NCI-H2107 (cell line): Measurements from ENCODE around the gene PWP2.
"Not testable (repeated sequence)": the region's sequence is repeated elsewhere in the genome, so short reads cannot be mapped to it uniquely, and the experiment has no call there.

Experiments used
- DNase-seq: peaks from one replicate; lab custom pipeline; 2025; lab: John Stamatoyannopoulos, UW

The PWP2 gene

DNA sequence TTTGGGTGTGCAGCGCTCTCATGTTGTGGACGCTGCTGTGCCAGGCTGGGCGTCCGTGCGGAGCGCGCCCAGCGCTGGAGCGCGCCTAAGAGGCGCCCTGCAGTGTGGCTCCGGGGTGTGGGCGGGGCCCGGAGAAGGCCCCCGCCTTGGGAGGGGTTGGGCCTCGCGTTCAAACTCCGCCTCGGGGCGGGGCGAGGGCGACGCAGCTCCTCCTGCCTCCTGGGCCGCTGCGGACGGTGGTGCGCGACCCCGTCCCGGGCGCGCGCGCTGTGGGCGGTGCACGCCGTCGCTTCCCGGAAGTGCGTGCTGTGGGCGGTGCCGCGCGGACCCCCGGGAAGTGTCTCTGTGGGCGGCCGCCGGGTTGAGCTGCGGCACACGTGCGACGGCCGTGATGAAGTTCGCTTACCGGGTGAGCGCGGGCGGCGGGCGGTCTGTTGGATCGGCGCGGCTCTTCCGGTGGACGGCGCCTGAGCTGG is at the start of gene PWP2:
TSS of gene PWP2 (plus strand) at position 374 of the 476 bp plus-strand sequence. CDS start at position 392, 18 bp downstream.
- not testable (repeated sequence) for DNase-seq

DNA sequence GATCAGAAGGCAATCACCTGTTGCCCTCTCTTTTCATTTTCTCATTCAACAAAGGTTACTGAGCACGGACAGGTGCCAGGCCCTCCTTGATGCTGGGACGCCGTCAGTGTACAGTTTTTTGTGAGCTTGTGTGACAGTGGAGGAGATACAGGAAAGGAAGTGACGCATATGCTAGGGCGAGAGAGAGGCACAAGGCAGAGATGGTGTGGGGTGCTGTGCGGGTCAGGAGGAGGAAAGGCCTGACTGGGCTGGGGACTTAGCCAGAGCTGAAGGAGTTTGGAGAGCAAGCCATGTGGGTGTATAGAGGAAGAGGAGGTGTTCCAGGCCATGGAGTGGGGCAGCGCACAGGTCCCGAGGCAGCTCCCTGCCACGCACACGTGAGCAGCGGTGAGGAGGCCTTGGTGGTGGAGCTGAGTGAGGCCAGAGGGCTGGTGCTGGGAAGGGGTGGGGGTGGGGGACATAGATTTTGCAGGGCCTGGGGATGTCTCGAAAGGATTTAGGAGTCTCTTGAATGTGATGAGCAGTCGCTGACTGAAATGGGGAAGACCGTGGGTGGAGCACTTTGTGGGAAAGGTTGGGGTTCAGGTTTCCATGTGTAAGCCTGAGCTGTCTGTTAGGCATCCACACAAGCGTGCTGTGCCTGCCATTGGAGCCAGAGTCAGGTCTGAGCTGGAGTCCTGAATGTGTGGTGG is 49.1 kb upstream of the PWP2 start:
- DNase-seq = no peak

DNA sequence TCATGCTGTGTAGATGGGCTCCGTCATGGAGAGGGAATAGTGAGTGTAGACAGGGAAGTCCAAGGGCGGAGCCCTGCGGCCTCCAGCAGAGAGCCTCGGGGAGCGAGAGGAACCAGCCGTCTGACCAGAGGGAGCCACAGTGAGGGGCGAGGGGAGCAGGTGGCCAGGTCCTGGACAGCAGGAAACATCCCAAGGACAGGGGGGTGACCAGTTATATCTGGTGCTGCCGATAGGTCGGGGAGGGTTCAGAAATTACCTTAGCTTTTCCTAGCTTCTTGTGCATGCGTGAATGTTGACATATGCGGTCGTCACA is 48.6 kb upstream of the PWP2 start:
- no peak for DNase-seq

DNA sequence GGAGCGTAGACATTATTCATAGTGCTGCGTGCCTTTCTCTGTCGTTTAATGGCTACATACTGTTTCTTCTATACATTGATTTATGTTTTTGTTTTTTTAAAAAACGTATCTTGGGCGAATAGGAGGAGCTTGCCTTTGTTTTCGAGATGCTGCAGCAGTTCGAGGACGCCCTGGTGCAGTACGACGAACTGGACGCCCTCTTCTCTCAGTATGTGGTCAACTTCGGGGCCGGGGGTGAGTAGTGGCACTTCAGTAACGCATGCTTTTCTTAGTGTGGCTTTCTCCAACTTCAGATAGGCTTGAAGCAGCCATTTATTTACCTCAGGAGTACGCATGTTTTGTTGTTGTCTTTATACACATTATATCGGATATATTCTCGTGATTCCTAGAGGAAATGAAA is 48.2 kb upstream of the PWP2 start:
- DNase-seq = no peak

DNA sequence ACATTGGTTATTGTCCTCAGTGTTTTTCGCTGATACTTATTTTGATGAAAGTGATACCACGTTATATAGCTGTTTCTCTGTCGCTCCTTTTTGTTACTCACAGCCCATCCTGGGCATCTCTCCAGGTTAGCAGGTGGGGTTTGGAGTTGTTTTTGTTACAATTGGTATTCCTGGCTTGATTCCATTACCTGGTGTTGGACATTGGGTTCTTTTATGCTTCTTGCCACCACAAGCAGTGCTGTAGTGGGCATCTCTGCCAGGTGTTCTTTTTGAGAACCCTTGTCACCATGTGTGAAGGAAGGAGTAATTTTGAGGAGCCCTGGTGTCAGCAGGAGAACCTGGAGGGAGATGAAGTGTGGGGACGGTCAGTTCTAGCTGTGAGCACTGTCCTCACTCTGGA is 47.5 kb upstream of the PWP2 start:
- no peak for DNase-seq

DNA sequence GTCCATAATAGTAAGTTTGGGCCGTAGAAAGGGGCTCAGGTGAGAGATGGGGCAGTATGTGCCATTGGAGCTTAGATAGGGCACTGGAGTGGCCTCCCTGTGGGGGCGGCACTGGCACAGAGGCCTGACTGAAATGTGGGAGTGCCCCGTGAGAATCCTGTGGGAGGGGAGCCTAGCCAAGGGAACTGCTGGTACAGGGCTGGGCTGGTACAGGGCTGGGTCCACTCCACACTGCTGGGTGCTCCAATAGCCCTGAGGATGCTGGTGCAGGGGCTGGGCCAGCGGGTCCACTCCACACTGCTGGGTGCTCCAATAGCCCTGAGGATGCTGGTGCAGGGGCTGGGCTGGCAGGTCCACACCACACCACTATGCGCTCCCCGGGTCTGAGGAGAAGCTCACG is 44.8 kb upstream of the PWP2 start:
- DNase-seq = no peak

DNA sequence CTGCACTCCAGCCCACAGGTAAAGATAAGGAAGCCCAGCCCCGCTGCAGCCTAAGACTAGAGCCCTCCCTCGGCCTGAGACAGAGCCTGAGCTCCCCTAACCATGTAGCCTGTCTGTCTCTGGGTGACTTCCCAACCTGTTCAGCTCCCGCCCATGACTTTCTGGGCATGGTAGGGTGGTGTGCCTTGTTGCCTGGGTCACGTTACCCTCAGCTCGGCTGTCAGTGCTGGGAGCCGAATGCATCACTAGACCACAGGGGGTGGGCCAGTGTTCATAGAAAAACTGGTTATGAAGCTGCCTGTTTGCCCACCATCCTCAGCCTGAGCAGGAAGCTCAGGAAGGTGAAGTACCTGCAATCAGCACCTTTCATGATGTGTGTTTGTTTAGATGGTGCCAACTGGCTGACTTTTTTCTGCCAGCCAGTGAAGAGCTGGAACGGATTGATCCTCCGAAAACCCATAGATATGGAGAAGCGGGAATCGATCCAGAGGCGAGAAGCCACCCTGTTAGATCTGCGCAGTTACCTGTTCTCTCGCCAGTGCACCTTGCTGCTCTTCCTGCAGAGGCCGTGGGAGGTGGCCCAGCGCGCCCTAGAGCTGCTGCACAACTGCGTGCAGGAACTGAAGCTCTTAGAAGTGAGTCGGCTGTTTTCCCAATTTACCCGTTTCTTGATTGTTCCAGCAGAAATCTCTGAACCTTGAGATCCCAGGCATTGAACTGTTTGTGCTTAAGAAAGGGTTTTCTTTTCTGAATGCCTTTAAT is 43.9 kb upstream of the PWP2 start:
- DNase-seq = no peak

DNA sequence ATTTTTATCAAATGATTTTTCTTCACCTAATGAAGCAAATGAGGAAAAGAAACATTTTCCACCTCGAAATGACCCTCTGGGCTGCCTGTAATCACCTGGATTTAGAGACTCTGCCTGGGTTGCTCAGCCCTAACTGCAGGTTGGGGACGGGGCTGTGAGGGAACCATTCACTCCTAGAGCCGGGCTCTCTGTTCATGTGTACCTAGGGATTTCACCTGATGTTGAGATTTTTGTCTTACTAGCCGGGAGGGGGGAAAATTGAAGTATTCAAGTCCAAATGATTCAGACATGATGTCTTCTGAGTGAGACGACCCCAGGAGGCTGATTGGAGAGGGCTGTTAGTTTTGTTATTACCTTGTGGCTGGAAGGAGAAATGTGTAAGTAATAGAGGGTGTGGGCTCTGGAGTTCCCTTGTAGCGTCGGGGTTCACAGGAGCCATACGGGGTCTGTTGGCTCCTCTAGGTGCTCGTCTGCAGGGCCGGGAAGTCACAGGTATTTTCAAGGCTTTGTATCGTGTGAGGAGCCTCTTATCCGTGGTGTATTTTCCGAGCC is 42.3 kb upstream of the PWP2 start:
- no peak for DNase-seq

DNA sequence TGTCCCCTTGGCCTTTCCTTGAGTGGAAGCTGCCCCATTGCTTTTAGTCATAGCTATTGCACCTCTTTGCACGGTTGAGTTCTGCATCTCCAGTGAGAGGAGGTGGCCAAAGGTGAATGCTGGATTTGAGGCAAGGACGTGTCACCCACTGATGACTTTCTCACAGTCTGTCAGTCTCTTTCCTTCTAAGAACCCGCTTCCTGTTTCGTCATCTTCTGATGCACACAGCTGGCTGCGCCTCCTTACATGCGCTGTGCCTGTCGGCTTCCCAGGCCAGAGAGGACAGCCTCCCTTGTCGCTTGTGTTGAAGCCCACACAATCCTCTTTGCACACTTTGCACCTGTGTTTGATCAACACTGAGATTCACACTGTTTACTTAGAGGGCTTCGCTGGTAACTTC is 41.8 kb upstream of the PWP2 start:
- DNase-seq = no peak

DNA sequence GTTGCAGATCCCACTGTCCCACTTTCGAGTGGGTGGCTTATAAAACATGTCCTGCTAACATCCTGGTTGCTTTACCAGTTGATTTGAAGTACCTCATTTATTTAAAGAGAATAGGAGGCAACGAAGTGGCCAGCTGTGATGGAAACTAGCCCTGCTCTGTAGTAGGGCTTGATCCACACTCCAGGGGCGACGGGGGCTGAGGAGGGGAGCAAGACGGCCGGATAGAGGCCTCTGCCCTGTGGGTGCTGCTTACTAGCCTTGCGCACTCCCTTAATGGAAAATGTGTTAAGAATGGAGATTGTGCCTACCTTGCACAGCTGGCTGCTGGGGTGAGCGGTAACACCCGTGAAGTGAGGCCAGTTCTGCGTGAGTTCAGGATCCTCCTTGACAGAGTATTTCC is 41.1 kb upstream of the PWP2 start:
- DNase-seq = no peak

DNA sequence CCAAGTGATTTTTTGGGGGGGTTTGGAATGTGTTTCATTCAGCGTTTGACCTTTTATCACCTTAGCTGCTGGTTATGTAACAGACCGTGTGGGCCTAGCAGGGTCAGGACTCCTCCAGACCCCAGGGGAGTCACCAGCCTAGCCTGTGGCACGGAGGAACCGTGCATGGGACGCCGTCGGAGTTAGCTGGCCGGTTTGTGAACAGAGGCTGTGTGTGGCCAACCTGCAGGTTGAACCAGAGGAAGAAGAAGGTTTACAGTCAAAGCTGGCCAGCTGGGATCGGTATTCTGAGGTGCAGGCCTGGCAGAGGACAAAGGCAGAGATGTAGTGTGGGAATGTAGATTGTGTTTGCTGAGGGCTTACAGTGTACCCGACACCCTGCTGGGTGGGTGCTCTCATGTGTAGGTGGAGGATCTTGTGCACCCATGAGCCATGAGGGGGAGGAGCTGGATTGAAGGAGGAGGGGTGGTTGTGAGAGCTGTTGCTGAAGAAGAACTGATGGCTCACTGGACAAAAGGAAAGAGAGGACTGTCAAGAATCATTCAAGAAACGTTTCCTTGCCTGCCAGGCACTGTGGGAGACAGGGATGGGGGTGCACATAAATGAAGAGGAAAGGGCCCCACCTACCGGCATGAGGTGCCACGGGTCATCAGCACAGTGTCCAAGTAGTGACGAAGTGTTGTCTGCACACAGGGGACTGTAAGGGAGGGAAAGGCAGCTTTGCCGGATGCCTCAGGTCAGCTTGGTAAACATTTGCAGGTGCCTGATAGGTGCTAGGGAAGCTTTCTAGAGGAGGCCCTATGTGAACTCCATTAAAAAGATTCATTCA is 40.0 kb upstream of the PWP2 start:
- no peak for DNase-seq

DNA sequence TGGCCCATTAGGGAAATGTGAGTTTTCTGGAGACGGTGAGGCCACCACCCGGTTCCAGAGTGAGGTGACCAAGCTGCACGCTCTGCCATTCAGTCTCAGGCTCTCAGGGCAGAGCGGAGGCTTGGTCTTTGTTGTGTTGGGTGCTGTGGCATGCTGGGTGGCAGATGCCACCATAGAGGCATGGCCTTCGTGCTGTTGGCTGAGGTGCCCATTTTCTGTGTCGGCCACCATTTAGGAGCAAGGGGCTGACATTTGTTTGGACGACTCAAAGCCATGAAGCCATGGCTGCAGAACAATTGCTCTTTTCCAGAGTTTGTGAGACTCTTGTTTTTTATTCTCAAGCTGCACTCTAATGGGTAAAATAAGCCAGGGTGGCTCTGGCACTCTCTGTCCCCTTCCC is 36.8 kb upstream of the PWP2 start:
- no peak for DNase-seq

DNA sequence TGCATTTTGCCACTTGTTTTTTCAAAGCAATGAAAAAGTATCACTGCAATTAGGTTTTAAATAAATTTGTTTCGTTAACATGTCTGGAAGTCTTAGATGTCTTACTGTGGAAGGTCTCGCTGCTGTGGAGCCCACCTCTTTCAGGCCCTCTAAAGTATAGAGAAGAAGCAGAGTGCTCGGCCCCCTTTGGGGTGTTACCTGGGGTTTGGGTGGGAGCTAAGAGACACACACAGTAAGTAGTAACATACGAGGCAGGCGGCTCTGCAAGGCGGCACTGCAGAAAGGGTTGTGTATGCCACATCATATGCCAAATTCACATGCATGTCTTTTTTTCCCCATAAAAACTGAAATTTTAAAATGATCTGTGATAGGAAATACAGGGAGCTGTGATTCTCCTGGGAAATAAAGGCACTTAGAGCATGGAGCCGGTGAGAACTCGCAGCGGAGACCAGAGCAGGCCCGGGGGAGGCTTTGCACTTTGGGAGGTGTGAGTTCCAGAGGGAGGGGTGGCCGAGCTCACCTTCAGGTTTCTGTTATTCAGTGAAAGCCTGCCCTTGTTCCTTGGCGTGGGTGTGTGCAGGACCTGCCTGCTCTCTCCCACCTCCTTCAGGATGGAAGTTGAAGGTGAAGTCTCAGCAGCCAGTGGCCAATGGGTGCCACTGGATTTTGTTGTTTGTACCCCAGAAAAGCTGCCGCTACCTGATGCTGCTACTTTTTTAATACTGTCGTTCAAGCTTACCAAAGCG is 35.7 kb upstream of the PWP2 start:
- DNase-seq = no peak

DNA sequence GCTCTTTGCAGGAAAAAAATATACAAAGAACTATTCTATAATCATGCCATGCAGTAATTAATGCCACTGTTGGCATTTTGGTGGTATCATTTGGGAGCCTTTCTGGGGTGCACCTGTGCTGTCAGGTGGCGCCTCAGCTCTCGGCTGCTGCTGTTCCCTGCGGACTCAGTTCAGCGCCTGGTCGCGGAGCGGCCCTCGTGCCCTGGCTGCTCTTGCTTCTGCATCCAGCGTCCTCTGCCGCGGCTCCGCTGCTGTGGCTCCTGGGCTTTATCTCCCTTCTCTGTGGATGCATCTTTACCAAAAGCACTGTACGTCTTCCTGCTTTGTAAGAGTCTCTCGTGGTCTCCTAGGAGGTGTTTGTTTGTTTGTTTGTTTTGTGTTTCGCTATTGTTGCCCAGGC is 35.1 kb upstream of the PWP2 start:
- DNase-seq = no peak

DNA sequence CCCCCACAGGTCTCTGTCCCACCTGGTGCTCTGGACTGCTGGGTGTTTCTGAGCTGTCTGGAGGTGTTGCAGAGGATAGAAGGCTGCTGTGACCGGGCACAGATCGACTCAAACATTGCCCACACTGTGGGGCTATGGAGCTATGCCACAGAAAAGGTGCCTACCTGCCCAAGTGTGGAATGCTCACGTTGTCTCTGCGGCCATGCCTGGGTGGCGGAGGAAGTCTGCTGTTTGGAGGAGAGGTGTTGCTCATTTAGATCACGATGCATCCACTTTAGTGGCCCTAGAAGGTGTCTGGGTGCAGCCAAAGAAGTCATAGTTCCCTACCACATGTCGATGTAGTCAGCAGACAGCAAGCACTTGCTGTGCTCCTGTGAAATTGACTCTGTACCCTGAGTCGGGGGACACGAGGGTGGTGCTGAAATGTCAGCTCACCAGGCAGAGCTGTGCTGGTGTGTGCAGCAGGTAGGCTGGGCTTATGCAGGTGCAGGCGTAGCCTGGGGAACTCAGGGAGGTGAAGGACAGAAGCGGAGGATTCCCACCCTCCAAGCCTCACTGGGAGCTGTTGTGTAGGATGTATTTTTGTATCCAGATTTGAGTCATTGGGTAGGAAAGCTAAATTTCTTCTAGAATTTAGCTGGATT is 32.8 kb upstream of the PWP2 start:
- DNase-seq = no peak

DNA sequence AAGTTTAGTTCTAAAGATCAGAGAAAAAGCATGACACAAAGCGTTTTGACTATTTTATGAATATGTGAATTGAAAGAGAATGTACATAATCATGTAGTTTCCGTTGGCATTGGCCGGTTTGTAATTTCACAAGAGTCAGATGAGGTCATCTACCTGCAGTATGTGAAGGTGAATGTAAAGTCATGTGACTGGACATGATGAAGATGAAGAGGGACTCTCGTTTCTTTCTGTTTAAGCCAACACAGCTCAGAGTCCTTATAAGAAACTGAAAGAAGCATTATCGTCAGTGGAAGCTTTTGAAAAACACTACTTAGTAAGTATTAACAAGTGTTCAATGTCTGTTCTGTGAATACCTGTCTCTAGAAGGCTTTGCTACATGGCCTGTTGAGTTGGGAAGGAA is 30.9 kb upstream of the PWP2 start:
- no peak for DNase-seq

DNA sequence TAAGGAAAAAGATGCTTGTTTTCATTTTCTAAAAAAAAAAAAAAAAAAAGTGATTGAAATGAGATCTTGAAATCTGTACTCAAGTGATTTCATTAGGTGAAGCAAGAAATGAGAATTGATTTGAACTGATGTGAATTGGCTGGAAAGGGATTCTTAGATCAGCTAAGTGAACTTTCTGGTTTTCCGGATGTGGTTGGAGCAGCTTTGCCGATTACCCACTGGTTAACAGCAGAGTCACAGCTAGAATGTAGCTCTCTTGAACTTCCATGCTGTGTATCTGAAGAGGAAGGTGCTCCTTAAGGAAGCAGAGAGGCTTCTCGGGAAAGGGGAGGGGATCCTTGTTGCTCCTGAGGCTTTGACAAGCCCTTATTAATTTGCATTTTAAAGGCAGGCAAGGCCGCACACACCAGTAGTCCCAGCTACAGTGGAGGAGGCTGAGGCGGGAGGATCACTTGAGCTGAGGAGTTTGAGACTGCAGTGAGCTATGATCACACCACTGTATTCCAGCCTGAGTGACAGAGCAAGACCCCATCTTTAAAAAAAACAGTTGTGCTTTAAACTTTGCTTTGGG is 28.7 kb upstream of the PWP2 start:
- DNase-seq = no peak

DNA sequence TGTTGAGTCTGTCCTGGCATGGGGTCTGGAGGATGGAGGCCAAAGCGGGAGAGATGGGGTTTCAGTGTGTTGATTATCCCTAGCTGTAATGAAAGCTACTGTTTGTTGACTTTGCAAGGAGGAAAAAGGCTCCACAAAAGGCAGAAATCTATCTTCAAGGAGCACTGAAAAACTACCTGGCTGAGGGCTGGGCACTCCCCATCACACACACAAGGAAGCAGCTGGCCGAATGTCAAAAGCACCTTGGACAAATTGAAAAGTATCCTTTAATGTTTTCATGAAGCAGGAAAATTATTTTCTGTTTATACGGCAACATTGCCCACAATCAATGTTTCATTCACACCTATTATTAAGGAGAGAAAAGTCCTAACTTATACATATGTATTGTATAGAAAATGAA is 27.8 kb upstream of the PWP2 start:
- DNase-seq = no peak

DNA sequence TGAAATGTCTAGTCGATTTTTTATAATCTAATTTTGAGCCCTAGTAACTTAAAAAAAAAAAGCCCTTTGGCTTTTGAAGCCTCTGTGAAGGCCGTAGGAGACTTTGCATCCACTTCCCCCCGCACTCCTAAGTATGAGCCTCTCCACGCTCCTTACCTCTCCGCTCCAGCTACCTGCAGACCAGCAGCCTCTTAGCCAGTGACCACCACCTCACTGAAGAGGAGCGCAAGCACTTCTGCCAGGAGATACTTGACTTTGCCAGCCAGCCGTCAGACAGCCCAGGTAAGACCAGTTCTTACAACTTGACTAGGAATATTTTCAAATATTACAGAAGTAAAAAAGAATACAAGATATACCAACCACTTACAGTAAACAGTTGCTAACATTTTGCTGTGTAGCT is 27.4 kb upstream of the PWP2 start:
- no peak for DNase-seq

DNA sequence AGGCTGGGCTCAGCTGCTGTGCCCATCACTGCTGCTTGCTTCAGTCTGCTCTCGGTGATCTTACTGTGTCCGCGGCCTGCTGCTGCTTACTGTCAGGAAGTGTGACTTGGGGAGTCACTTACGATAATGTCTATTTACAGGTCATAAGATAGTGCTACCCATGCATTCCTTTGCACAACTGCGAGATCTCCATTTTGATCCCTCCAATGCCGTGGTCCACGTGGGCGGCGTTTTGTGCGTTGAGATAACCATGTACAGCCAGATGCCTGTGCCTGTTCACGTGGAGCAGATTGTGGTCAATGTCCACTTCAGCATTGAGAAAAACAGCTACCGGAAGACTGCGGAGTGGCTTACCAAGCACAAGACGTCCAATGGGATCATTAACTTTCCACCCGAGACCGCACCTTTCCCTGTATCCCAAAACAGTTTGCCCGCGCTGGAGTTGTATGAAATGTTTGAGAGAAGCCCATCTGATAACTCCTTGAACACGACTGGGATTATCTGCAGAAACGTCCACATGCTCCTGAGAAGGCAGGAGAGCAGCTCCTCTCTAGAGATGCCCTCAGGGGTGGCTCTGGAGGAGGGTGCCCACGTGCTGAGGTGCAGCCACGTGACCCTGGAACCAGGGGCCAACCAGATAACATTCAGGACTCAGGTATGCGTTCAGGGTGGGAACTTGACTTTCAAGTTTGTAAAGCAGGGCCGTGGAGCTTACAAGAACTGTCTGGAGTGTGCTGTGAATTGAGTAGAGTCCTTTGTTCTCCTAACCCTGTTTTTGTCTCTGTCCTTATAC is 24.4 kb upstream of the PWP2 start:
- DNase-seq = no peak
